Activated CD8-positive, alpha-beta memory T cell treated with anti-CD3 and anti-CD28 coated beads for 36 hours (primary cell): Measurements from ENCODE around the gene CAMSAP2. TPM values are rescaled to one million over a fixed set of nuclear protein-coding genes. Genes with fewer than 3 reads are reported as not detected.
"Not testable (repeated sequence)": the region's sequence is repeated elsewhere in the genome, so short reads cannot be mapped to it uniquely, and the experiment has no call there.

Experiments
- CTCF ChIA-PET: fragments of 350-600 bp; sonication (Branson Sonifier 250); formaldehyde crosslinking; loops from one replicate; lab custom pipeline; 2021; ENCODE audit warnings: antibody characterized with exemption; lab: Charles Lee
- POLR2A ChIA-PET: fragments of 350-600 bp; sonication (Branson Sonifier 250); formaldehyde crosslinking; loops from one replicate; lab custom pipeline; 2021; ENCODE audit warnings: antibody characterized with exemption; lab: Charles Lee
- total RNA-seq, 2 experiments: library from RNA; stranded (reverse); gene quantifications; one replicate each; pipeline ENCODE4 v1.2.3, GENCODE V29; 2021

The CAMSAP2 gene
- total RNA-seq, 2 experiments from 2014 or later = 2.7 to 3.3 TPM

DNA sequence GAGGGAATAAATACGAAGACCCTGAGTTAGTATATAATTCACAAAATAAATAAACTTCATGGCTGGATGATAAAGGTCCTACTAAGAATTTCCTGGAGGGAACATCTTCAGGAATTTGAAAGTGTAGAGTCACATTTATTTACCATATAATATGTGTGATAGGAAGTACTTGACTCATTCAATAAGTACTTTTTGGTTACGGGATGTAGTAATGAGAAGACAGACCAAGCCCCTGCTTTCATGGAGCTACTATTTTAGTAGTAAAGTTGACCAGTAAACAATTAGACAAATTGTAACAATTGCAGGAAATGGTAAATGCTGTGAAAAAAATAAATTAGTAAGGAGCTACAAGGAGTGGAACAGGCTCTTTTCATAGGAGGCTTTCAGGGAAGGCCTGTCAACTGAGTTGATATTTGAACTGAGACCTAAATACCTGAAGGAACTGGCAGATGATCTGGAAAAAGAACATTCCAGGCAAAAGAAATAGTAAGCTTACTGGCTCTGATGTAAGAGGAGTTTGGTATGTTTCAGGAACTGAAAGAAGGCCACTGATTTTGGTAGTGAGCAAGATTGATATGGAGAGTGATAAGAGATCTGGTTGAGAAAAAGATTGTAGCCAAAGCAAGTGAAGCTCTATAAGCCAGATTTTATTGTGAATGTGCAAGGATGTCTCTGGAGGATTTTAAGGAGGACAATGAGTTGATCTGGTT lies 36.2 kb downstream of the CAMSAP2 start:
- POLR2A ChIA-PET = interaction anchor here (0.5 kb wide), 1 partner anchor 76 kb away, joined by 5 read pairs; no protein-coding TSS in a partner anchor
- CTCF ChIA-PET = no interaction called here

DNA sequence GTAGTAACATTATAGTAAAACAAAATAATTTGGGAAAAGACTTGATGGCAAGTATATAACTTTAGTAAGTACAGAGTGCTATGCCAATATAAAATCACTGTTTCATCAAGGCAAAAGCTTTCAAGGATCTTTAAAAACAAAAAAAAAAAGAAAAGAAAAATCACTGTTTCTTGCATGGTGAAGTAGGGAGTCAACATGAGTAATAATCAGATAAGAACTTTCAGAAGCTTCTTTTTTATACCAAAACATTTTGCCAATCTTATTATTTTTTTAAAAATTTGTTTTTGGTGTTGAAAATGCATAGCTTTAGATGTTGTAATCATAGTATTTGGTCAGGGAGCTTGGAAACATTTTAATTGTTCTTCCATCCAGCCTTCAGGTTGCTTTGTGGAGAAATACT lies 37.2 kb downstream of the CAMSAP2 start:
- POLR2A ChIA-PET = no interaction called here

DNA sequence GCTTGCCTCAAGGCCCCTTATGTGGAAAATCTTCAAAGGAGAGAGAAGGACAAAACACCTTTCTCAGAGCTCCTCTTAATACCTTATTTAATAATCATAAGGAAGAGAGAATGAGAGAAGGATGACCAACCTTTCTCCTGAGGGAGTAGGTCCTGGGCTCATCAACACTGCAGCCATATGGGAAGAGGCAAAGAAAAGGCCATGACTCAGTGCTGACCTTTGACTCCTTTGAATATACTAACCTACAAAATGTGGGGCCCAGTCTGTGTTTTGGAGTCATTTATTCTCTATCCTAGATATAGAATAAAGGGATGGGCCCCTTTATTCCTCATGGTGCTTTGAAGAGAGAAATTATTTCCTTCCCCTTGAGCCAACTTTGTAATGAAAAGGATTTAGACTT lies 38.3 kb downstream of the CAMSAP2 start:
- POLR2A ChIA-PET = no interaction called here
- CTCF ChIA-PET = no interaction called here

More for the DNA sequence above, 37.2 kb downstream of the CAMSAP2 start:
- CTCF ChIA-PET = no interaction called here

DNA sequence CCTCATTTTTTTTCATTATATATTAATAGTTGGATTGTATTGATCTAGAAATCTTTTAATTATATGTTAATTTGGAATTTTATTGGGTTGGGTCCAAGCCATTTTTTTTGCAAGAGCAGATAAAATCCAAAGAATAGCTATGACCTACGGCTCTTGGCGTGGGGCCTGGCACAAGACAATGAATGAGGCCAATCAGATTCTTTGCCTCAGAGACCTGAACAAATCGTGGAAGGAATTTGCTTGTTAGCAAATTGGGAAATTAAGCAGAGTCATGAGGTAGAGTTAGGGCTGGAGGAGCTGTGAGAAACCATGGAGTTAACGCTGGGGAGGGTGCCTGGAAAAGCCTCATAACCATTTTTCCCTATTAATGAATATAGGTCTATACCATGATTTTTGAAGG lies 40.1 kb downstream of the CAMSAP2 start:
- POLR2A ChIA-PET = no interaction called here
- CTCF ChIA-PET = no interaction called here

DNA sequence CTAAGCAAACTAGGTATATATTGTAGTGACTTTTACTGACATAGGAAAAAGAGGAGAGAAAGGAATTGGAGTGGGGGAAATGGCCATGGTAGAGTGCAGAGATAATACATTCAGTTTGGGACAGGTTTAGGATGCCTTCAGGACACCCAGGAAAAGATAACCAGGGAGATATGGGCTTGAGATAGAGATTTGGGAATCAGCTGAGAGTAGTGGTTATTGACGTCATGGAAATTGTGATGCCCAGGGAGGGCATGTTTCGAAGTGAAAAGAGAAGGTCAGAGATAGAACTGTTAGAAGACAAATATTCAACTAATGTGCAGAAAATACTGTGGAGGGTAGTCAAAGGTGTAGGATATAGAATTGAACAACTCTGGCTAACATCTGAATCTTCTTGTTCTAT lies 40.6 kb downstream of the CAMSAP2 start:
- CTCF ChIA-PET = no interaction called here
- POLR2A ChIA-PET = no interaction called here

DNA sequence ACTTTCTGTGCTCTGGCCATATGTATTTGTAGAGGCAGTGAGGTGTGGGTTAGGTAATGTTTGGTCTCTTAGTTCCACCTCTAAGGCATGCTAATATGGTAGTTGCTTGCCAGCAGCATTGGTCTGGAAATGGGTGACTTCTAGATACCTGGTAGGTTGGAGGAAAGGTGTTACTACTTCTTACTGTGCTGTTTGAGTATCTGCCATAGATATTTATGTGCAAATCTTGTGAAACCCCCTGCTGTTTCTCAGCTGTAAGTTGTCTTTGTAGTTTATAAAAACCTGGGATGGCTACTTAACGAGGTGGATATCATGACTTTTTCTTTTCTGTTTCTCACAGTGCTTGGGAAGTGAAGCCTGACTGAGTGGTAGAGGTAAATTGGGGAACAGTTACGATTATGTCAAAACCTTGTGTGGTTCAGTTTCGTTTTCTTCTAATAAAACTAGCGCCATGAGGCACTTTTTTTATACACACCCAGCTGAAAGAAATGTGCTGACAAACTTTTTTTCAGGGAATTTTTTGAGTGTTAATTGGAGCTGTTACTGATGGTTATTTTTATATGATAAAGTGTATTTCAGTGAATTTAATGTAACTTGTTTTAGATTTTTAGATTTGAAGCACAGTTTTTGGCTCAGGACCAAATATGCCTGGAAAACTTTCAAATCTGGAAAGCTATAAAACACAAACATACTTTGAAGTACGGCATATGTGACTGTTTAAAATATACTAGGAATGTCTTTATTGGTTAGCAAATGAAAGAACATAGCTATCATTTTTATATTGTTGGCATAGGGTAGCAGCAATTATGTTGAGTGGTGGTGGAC lies 42.1 kb downstream of the CAMSAP2 start:
- POLR2A ChIA-PET = no interaction called here
- CTCF ChIA-PET = no interaction called here

DNA sequence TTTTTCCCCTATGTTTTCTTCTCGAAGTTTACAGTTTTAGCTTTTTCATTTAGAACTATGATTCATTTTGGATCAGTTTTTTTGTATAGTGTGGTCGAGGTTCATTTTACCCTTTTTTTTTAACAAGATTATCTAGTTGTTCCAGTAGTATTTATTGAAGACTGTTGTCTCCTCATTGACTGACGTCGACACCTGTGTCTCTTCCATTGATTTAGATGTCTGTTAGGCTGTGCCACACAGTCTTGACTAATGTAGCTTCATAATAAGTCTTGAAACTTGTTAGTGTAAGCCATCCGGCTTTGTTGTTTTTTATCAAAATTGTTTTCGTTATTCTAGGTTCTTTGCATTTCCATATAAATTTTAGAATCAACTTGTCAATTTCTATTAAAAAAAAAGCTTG lies 45.2 kb downstream of the CAMSAP2 start:
- CTCF ChIA-PET = no interaction called here
- POLR2A ChIA-PET = no interaction called here

DNA sequence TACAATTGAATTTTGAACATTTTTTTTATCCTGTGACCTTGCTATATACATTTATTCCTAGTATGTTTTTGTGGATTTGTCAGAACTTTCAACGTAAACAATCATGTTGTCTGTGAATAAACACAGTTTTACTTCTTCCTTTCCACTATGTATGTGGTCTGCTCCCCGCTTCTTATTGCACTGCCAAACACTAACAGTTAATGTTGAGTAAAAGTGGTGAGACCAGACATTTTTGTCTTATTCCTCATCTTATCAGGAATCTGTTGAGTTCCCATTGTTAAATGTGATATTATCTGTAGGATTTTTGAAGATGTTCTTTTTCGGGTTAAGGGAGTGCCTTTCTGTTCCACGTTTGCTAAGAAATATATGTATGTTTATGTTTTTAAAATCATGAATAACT lies 45.9 kb downstream of the CAMSAP2 start:
- ChIA-PET CTCF (no interaction called here), POLR2A (no interaction called here)

DNA sequence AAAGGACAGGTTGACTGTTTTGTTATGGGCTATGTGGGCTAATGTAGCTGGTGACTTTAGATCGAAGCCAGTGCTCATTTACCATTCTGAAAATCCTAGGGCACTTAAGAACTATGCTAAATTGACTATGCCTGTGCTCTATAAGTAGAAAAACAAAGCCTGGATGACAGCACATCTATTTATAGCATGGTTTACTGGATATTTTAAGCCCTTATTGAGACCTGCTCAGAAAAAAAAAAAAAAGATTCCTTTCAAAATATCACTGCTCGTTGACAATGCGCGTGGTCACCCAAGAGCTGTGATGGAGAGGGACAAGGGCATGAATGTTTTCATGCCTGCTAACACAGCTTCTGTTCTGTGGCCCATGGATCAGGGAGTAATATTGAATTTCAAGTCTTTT lies 48.1 kb downstream of the CAMSAP2 start:
- ChIA-PET POLR2A (no interaction called here), CTCF (no interaction called here)

DNA sequence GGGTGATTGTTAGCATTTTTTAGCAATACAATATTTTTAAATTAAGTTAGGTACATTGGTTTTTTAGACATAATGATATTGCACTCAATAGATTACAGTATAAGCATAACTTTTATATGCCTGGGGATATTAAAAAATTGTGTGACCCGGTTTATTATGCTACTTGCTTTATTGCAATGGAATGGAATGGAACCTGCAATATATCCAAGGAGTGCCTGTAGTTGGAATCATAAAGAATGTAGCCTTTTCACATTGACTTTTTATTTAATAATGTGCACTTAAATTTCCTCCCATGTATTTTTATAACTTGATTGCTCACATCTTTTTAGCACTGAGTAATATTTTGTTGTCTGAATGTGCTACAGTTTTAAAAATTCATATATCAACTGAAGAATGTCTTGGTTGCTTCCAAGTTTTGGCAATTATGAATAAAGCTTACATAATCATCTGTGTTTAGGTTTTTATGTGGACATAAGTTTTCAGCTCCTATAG lies 49.2 kb downstream of the CAMSAP2 start:
- ChIA-PET CTCF (no interaction called here), POLR2A (no interaction called here)

DNA sequence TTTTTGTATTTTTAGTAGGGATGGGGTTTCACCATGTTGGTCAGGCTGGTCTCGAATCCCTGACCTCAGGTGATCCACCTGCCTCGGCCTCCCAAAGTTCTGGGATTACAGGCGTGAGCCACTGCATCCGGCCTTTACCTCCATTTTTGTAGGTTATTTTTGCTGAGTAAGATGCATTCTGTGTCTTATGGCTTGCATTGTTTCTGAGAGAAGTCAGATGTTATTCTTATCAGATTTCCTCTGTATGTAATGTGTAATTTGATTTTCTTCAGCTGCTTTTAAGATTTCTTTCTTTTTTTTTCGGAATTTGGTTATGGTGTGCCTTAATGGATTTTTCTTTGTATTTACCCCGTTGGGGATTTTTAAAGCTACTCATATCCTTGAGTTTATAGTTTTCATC lies 52.3 kb downstream of the CAMSAP2 start:
- CTCF ChIA-PET, POLR2A ChIA-PET: not testable (repeated sequence)

DNA sequence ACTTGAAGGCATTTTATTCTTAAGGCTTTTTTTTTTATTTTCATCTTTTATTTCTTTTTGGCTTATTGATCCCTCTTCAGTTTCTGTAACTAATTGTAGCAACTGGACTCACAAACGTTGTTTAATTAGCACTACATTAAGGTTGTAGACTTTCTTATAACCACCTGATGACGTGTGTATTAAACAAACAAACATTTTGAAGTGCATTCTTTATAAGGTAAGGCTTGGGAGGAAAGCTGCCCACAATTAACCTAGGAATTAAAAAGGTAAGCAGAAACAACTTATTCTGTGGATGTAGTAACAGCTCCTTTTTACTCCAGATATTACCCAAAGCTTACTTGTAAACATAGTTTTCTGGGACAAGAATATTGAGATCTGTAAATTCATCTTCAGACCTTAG lies 55.0 kb downstream of the CAMSAP2 start:
- CTCF ChIA-PET = interaction anchor here (0.6 to 0.9 kb wide), 2 partner anchors 172 to 179 kb away, joined by 3 read pairs; no protein-coding TSS in a partner anchor
- POLR2A ChIA-PET = interaction anchor here (0.5 kb wide), 1 partner anchor 105 kb away, joined by 3 read pairs; no protein-coding TSS in a partner anchor

DNA sequence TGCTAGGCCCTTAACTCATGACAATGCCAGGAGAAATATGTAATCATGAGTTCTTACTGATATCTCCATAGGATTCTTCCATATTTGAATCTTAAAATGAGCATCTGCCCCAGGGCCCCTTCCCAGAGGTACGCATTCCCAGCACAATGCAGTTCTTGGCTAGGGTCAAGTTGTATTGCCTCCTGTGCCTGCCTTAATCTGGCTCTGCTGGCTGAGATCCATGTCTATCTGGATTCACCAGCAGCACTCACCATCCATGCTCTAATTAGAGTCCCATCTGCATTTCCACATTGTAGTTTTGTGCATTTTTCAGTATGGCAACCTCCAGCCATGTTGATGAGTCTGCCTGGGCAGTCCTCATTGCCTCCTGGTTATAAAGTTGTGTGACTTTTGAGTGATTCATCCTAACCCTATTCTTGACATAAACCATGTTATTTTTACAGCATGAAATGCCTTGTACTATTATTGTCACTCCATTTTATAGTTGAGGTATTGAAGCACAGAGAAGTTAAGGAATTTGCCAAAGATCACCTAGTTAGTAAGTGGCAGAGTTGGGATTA lies 55.9 kb downstream of the CAMSAP2 start:
- ChIA-PET POLR2A (no interaction called here), CTCF (no interaction called here)

DNA sequence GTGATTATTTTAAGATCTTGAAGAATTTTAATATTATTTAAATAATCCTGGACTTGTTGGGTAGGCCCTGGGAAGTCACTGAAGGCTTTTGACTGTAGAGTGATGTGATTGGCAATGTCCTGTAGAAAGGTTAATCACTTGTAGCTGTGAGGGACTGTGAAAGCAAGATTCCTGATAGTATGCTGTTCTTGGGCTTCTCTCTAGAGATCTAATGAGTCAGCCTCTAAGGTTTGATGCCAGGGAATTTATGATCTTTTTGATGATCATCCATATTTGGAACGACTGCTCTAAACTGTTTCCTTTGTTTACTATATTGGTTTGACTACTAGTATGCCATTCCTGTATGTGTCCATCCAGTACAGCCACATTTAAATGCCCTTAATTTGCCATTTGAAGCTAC lies 56.5 kb downstream of the CAMSAP2 start:
- POLR2A ChIA-PET = no interaction called here
- CTCF ChIA-PET = no interaction called here

DNA sequence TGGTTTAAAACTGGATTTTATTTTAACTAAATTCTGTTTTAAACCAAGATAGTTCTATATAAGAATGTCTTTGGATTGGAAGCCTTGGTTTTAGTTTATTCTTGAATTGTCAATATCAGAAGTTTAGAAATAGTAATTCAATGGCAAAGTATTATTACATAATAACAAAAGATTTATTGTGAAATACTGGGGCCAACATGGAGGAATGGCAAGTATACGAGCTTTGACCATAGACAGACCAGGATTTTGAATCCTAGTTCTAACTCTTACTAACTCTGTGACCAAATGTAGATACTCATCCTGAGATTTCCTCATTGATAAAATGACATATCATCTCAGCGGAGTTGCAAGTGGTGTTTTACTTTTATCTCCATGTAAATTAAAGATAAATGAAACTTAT lies 63.3 kb downstream of the CAMSAP2 start:
- ChIA-PET POLR2A (no interaction called here), CTCF (interaction anchor here (1.5 to 5.2 kb wide), 3 partner anchors 64 to 180 kb away, joined by 3 to 45 read pairs (median 6); partner anchors contain the start of gene KIF14)

DNA sequence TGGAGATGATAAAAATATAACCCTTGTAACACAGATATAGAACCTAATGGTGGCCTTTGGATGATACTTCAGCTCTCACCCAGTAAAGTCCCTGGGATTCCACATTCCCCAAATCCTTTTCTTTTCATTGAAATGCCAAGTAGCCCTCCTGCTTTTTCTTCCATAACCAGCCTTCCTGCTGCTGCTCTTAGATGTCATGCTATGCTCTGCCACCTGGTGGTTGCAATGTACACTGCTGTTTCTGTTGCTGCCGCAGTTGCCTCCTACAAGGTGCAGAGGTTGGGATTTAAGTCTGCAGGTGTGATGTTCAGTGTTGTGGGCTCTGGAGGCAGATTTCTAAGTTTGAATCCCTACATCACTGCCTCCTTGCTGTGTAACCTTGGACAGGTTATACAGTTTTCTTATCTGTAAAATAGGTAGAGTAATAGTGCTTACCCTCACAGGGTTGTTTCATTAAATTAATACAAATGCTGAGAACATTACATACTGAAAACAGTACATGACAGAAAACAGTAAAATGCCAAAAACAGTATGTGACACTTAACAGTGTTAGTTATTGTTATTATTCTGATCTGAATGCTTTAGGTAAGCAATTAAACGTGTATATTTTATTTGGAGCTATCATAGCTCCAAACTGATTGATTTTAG lies 64.3 kb downstream of the CAMSAP2 start:
- POLR2A ChIA-PET = no interaction called here

DNA sequence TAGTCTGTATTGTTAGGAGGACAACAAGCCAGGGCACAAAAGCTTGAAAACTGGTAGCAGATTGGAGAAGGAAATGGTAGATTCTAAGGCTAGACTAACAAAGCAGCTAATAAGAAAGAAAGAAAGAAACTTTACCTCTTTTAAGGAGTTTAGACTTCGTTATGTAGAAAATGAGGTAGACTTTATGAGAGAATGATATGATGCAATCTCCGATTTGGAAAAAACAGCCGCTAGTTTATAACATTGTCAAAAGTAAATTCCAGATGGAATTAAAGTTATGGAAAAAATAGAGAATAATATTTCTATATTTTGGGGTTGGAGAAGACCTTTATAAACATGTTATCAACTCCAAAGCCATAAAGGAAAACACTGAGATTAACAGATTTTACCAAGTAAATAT lies 67.0 kb downstream of the CAMSAP2 start:
- POLR2A ChIA-PET = no interaction called here
- CTCF ChIA-PET = interaction anchor here (1.3 kb wide), 1 partner anchor 184 kb away, joined by 4 read pairs; no protein-coding TSS in a partner anchor

More for the DNA sequence above, 64.3 kb downstream of the CAMSAP2 start:
- CTCF ChIA-PET = interaction anchor here (0.7 to 5.2 kb wide), 6 partner anchors 23 to 247 kb away, joined by 3 to 45 read pairs (median 3); partner anchors contain the start of gene KIF14

DNA sequence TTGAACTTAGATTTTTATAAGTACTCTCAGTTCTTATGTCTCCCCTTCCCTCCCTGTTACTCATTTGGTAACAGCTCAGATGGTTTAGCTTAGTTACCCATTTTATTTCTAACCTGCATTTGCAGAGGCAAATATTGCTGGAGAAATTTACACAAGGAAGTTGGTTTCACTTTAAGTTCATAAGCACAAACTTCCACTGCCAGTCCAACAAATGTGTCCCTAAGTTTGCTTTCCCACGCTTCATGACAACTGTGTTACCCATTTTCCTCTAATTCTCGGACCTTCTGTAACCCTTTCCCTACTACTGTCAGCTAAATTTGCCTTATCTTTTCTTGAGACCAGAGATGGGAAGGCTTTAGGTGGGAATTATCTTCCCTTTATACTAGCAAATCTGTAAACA lies 70.2 kb downstream of the CAMSAP2 start:
- ChIA-PET CTCF (no interaction called here), POLR2A (no interaction called here)

DNA sequence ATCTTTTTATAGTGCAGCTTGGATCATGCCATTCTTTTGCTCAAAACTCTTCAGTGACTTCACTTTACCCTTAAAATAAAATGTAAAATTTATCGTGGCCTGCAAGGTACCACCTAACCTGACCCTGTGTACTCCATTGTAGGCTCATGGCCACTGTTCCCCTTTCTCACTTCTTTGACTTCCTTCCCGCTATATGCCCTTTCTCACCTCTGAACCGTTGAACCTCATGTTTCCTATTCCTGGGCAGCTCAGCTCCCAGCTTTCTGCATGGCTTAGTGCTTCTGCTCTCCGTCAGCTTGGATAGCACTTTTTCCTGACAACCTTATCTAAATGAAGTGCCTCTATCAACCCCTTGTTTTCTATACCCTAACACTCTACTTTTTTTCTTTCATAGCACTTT lies 73.0 kb downstream of the CAMSAP2 start:
- ChIA-PET CTCF (no interaction called here), POLR2A (no interaction called here)
